HepG2 (cell line): ENCODE measurements around the gene SGIP1. TPM values are rescaled to one million over a fixed set of nuclear protein-coding genes. Genes with fewer than 3 reads are reported as not detected.

Experiments
- ATAC-seq: fragments of 200-7000 bp; cut with Tn5 transposase; 3 replicates; pipeline ENCODE4 v1.9.1; 2020; ENCODE audit warnings: mild to moderate bottlenecking, moderate library complexity
- BruUV-seq: library from RNA; stranded (reverse); fragments of 400-500 nt; replicated peaks from 2 replicates; lab custom pipeline; 2021; lab: Mats Ljungman, UMichigan
- CTCF ChIA-PET: fragments of 300-600 bp; formaldehyde crosslinking; extraction: SDS; loops from one replicate; lab custom pipeline; 2021; ENCODE audit warnings: low total read pairs, inconsistent platforms, low intra/inter-chr PET ratio; lab: Yijun Ruan, JAX
- POLR2A ChIA-PET: fragments of 350-600 bp; sonication (Branson Sonifier 250); formaldehyde crosslinking; loops from one replicate; lab custom pipeline; 2020; ENCODE audit warnings: antibody characterized with exemption, inconsistent platforms; lab: Yijun Ruan, JAX
- DNase-seq: peaks from one replicate; pipeline ENCODE4 v3.0.0-alpha.2; 2015; ENCODE audit warnings: low spot score
- FAIRE-seq: peaks from 3 replicates; lab custom pipeline; 2011; peaks lifted over from hg19 to GRCh38; lab: Jason Lieb, UNC
- H2AFZ ChIP-seq: one replicate; pipeline ENCODE4 v1.6.1; 2011; ENCODE audit warnings: low read length, inconsistent platforms
- H3K27ac ChIP-seq: fragments of 300-600 bp; 3 replicates; pipeline ENCODE4 v1.8.0; 2011; ENCODE audit warnings: mixed run types, mild to moderate bottlenecking, mixed read lengths, low read length, inconsistent platforms; ENCODE audit not compliant: insufficient read depth; ENCODE audit errors: extremely low read length
- H3K27me3 ChIP-seq, 2 experiments: fragments of 200-600 bp in 1 of 2; 2 replicates in 1 of 2; 3 replicates in 1 of 2; pipeline versions ENCODE4 v1.6.0 to v1.8.0; 2011; ENCODE audit warnings: low read length in 2 of 2, mild to moderate bottlenecking in 2 of 2, moderate library complexity in 2 of 2, inconsistent platforms in 1 of 2; ENCODE audit not compliant: insufficient read depth in 2 of 2, control insufficient read depth in 1 of 2
- H3K36me3 ChIP-seq, 2 experiments: fragments of 200-600 bp in 1 of 2; replicated peaks in 1 of 2; 2 replicates in 1 of 2; 3 replicates in 1 of 2; pipeline versions ENCODE4 v1.5.1 to v1.8.0; 2011; ENCODE audit warnings: low read length in 2 of 2, inconsistent platforms in 1 of 2; ENCODE audit not compliant: insufficient read depth in 2 of 2, control insufficient read depth in 1 of 2
- H3K4me1 ChIP-seq: 2 replicates; pipeline ENCODE4 v1.5.1; 2012; ENCODE audit warnings: low read length, inconsistent platforms; ENCODE audit not compliant: insufficient read depth
- H3K4me2 ChIP-seq: 2 replicates; pipeline ENCODE4 v1.6.0; 2011; ENCODE audit warnings: low read depth, low read length, inconsistent platforms
- H3K4me3 ChIP-seq, 3 experiments: fragments of 200-600 bp in 1 of 3; sonication (generic), shearing (Covaris generic) in 1 of 3; replicated peaks in 1 of 3; 2 replicates each; pipeline ENCODE4 v1.5.1; 2011 to 2016; ENCODE audit warnings: low read length in 3 of 3, inconsistent platforms in 2 of 3, low read depth in 2 of 3, mild to moderate bottlenecking in 2 of 3, control low read depth in 1 of 3, mixed read lengths in 1 of 3; ENCODE audit not compliant: insufficient read depth in 1 of 3
- H3K79me2 ChIP-seq: one replicate; pipeline ENCODE4 v1.6.1; 2011; ENCODE audit warnings: low read length, inconsistent platforms; ENCODE audit not compliant: insufficient read depth
- H3K9ac ChIP-seq: 2 replicates; pipeline ENCODE4 v1.6.0; 2011; ENCODE audit warnings: mild to moderate bottlenecking, low read depth, low read length, inconsistent platforms; ENCODE audit not compliant: insufficient read depth
- H3K9me3 ChIP-seq: 2 replicates; pipeline ENCODE4 v1.5.1; 2012; ENCODE audit warnings: mild to moderate bottlenecking, low read length
- H4K20me1 ChIP-seq: 2 replicates; pipeline ENCODE4 v1.6.0; 2011; ENCODE audit warnings: inconsistent platforms, mild to moderate bottlenecking, low read length, moderate library complexity; ENCODE audit not compliant: insufficient read depth
- ARNTL ChIP-seq: sonication (generic); formaldehyde crosslinking; IDR thresholded peaks from 2 replicates; pipeline ENCODE4 v1.4.0; 2020; ENCODE audit warnings: mild to moderate bottlenecking, missing genetic modification reagents
- CREB1 ChIP-seq, 2 experiments: fragments of 450-650 bp in 1 of 2; IDR thresholded peaks; 2 replicates each; pipeline ENCODE4 v1.6.1; 2016 to 2017; ENCODE audit warnings: control low read depth in 1 of 2, mild to moderate bottlenecking in 1 of 2, missing compliant biosample characterization in 1 of 2, missing genetic modification characterization in 1 of 2
- FOSL1 ChIP-seq: sonication (generic); formaldehyde crosslinking; IDR thresholded peaks from 2 replicates; pipeline ENCODE4 v1.9.0; 2021; ENCODE audit warnings: missing genetic modification reagents, borderline replicate concordance
- GABPA ChIP-seq, 2 experiments: IDR thresholded peaks; 2 replicates each; pipeline ENCODE4 v1.6.1; 2011 to 2016; ENCODE audit warnings: low read depth in 2 of 2, low read length in 1 of 2, missing biosample characterization in 1 of 2, missing genetic modification characterization in 1 of 2
- HOXA3 ChIP-seq: sonication (generic); formaldehyde crosslinking; IDR thresholded peaks from 2 replicates; pipeline ENCODE4 v1.5.0; 2020; ENCODE audit warnings: missing genetic modification reagents
- PAXIP1 ChIP-seq: sonication (generic); formaldehyde crosslinking; conservative IDR thresholded peaks from 2 replicates; pipeline ENCODE4 v1.4.0; 2020; ENCODE audit warnings: mild to moderate bottlenecking, missing genetic modification reagents, moderate library complexity
- SRSF4 ChIP-seq: fragments of 200-400 bp; formaldehyde crosslinking; IDR thresholded peaks from one replicate; pipeline ENCODE4 v1.6.1; 2018; ENCODE audit warnings: mild to moderate bottlenecking, low read depth, low read length, moderate library complexity; ENCODE audit not compliant: poor library complexity, severe bottlenecking
- ZKSCAN5 ChIP-seq: sonication (generic); formaldehyde crosslinking; IDR thresholded peaks from 2 replicates; pipeline ENCODE4 v1.5.1; 2020; ENCODE audit warnings: mild to moderate bottlenecking, missing genetic modification reagents
- ZNF10 ChIP-seq: sonication (generic); formaldehyde crosslinking; IDR thresholded peaks from 2 replicates; pipeline ENCODE4 v1.4.0; 2020; ENCODE audit warnings: mild to moderate bottlenecking, low read depth, missing genetic modification reagents, borderline replicate concordance
- ZNF546 ChIP-seq: sonication (generic); formaldehyde crosslinking; conservative IDR thresholded peaks from 2 replicates; pipeline ENCODE4 v1.8.1; 2023; ENCODE audit warnings: mild to moderate bottlenecking, missing genetic modification reagents
- ZNF639 ChIP-seq: conservative IDR thresholded peaks from 2 replicates; pipeline ENCODE4 v1.6.1; 2018; ENCODE audit warnings: missing genetic modification reagents
- ZNF788 ChIP-seq: sonication (generic); formaldehyde crosslinking; IDR thresholded peaks from 2 replicates; pipeline ENCODE4 v1.5.0; 2020; ENCODE audit warnings: mild to moderate bottlenecking, missing genetic modification reagents, borderline replicate concordance
- WGBS: methylation state at CpG from one replicate; pipeline ENCODE4 v1.1.6; 2017; ENCODE audit warnings: low lambda C conversion rate; 5-methylcytosine and 5-hydroxymethylcytosine counted together
- in situ Hi-C: cut with HindIII; loops from 2 replicates; pipeline ENCODE4 v1.10.0; 2017; ENCODE audit warnings: low pct_unique_long_range_greater_than_20kb; ENCODE audit not compliant: extremely low pct_ligation_motif_present
- intact Hi-C: fragments of 100-400 bp; cut with micrococcal nuclease; formaldehyde crosslinking; loops from one replicate; pipeline ENCODE4 v1.10.0; 2022; ENCODE audit not compliant: unreplicated experiment
- polyA plus RNA-seq, 8 experiments: library from polyadenylated mRNA; depleted of rRNA in 3 of 8; stranded (reverse) in 7 of 8; unstranded in 1 of 8; fragments of >200 nt; fragmentation: Illumina TruSeq in 4 of 8; extraction: Trizol in 4 of 8; gene quantifications; 2 replicates each; pipeline versions ENCODE4 v1.2.1 to v1.2.3, GENCODE V29; 2011 to 2016; ENCODE audit warnings: low read depth in 4 of 8, missing spikeins in 1 of 8, mixed read lengths in 1 of 8; ENCODE audit not compliant: insufficient read depth in 1 of 8
- total RNA-seq, 5 experiments: library from RNA; depleted of rRNA; stranded (reverse); fragments of >200 nt; fragmentation: Illumina TruSeq; extraction: Trizol; gene quantifications; 2 replicates each; pipeline ENCODE4 v1.2.3, GENCODE V29; 2016; ENCODE audit warnings: low read depth in 1 of 5

Gene SGIP1
- total and polyA plus RNA-seq, 2 of the 13 experiments (the other 11 are each of a cell fraction or from before 2014, with no cell fraction given): not detected

- TF ChIP-seq PAXIP1 (CRISPR knock-in tag): no peak
- no peak for TF ChIP-seq ZNF10 (CRISPR knock-in tag)
- no peak for TF ChIP-seq HOXA3 (CRISPR knock-in tag)
- TF ChIP-seq FOSL1 (CRISPR knock-in tag): no peak
- TF ChIP-seq, all 625 proteins: peak for 0
Observed at GRCh38 chr1:66562561-66562960, 28.6 kb downstream of the SGIP1 start (continued).

- no peak for ATAC-seq
- Histone ChIP-seq H3K4me2 (no peak overlapping the region), H2AFZ (no peak overlapping the region), H3K79me2 (no peaks in the 10 kb centered on the region), H3K9ac (no peak overlapping the region), H3K4me1 (peaks cover 21% of the 10 kb centered on the region; the same call in 1 of the 2 replicates), H4K20me1 (no peaks in the 10 kb centered on the region), H3K36me3 (no peaks in the 10 kb centered on the region), H3K27ac (no peak overlapping the region), H3K4me3 (no peak overlapping the region), H3K27me3 (peaks cover 0 to 19% of the 10 kb centered on the region in 2 experiments; a peak in 1 of 5 replicates), H3K9me3 (no peaks in the 10 kb centered on the region)
- ChIA-PET POLR2A (interaction anchor here (1.0 to 3.1 kb wide), 2 partner anchors 20 to 43 kb away, joined by 3 to 8 read pairs; no protein-coding TSS in a partner anchor), CTCF (no interaction called here)
- FAIRE-seq: no peak
- intact Hi-C loops: no loop called here
- peak; percentile 14 for DNase-seq
- whole genome bisulfite sequencing: 0% methylated on average over 6 of the region's 6 CpGs
- in situ Hi-C loops: no loop called here
- no TSS peak for BruUV-seq
- TF ChIP-seq ZNF639: no peak
- TF ChIP-seq ARNTL (CRISPR knock-in tag): no peak
- no peak for TF ChIP-seq SRSF4
- TF ChIP-seq ZNF788 (CRISPR knock-in tag): no peak
- no peak for TF ChIP-seq ZKSCAN5 (CRISPR knock-in tag)
- TF ChIP-seq CREB1 (IDR thresholded peaks at IDR 0.05): no peak
- TF ChIP-seq CREB1 (CRISPR knock-in tag; IDR thresholded peaks at IDR 0.05): 0 out of 2 replicates have a peak, but pooled peaks have one; percentile 26
- TF ChIP-seq ZNF546 (CRISPR knock-in tag): no peak
- no peak for TF ChIP-seq GABPA (IDR thresholded peaks at IDR 0.05; ENCODE audit: low read depth, low read length)
- 0 out of 2 replicates have a peak, but pooled peaks have one; percentile 15 for TF ChIP-seq GABPA (CRISPR knock-in tag; IDR thresholded peaks at IDR 0.05; ENCODE audit: low read depth)
Observed at GRCh38 chr1:66563094-66563800, 29.3 kb downstream of the SGIP1 start.
